ENCODE results near the gene SENP5. TPM values are rescaled to one million over a fixed set of nuclear protein-coding genes. Genes with fewer than 3 reads are reported as not detected.

Gene SENP5
- total and polyA plus RNA-seq, 9 of the 15 experiments (the other 6 are each of a cell fraction or from before 2014, with no cell fraction given), result 18.3 to 59.7 (median 35.8) TPM

DNA sequence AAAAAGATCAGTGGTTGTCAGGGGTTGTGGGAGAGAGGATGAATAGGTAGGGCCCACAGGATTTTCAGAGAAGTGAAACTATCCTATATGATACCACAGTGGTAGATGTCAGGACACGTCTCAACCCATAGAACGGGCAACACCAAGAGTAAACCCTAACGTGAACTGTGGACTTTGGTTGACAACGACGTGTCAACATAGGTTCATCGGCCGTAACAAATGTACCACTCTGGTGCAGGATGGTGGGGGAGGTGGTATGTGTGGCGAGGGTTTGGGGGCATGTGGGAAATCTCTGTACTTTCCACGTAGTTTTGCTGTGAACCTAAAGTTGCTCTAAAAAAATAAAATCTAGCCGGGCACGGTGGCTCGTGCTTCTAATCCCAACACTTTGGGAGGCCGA is 113.9 kb downstream of the SENP5 start (continued):
- TF ChIP-seq, protein P1, sequence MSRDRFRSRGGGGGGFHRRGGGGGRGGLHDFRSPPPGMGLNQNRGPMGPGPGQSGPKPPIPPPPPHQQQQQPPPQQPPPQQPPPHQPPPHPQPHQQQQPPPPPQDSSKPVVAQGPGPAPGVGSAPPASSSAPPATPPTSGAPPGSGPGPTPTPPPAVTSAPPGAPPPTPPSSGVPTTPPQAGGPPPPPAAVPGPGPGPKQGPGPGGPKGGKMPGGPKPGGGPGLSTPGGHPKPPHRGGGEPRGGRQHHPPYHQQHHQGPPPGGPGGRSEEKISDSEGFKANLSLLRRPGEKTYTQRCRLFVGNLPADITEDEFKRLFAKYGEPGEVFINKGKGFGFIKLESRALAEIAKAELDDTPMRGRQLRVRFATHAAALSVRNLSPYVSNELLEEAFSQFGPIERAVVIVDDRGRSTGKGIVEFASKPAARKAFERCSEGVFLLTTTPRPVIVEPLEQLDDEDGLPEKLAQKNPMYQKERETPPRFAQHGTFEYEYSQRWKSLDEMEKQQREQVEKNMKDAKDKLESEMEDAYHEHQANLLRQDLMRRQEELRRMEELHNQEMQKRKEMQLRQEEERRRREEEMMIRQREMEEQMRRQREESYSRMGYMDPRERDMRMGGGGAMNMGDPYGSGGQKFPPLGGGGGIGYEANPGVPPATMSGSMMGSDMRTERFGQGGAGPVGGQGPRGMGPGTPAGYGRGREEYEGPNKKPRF (IDR thresholded peaks at IDR 0.05; ENCODE audit: low read depth, low read length), result no peak
- TF ChIP-seq, protein P2, sequence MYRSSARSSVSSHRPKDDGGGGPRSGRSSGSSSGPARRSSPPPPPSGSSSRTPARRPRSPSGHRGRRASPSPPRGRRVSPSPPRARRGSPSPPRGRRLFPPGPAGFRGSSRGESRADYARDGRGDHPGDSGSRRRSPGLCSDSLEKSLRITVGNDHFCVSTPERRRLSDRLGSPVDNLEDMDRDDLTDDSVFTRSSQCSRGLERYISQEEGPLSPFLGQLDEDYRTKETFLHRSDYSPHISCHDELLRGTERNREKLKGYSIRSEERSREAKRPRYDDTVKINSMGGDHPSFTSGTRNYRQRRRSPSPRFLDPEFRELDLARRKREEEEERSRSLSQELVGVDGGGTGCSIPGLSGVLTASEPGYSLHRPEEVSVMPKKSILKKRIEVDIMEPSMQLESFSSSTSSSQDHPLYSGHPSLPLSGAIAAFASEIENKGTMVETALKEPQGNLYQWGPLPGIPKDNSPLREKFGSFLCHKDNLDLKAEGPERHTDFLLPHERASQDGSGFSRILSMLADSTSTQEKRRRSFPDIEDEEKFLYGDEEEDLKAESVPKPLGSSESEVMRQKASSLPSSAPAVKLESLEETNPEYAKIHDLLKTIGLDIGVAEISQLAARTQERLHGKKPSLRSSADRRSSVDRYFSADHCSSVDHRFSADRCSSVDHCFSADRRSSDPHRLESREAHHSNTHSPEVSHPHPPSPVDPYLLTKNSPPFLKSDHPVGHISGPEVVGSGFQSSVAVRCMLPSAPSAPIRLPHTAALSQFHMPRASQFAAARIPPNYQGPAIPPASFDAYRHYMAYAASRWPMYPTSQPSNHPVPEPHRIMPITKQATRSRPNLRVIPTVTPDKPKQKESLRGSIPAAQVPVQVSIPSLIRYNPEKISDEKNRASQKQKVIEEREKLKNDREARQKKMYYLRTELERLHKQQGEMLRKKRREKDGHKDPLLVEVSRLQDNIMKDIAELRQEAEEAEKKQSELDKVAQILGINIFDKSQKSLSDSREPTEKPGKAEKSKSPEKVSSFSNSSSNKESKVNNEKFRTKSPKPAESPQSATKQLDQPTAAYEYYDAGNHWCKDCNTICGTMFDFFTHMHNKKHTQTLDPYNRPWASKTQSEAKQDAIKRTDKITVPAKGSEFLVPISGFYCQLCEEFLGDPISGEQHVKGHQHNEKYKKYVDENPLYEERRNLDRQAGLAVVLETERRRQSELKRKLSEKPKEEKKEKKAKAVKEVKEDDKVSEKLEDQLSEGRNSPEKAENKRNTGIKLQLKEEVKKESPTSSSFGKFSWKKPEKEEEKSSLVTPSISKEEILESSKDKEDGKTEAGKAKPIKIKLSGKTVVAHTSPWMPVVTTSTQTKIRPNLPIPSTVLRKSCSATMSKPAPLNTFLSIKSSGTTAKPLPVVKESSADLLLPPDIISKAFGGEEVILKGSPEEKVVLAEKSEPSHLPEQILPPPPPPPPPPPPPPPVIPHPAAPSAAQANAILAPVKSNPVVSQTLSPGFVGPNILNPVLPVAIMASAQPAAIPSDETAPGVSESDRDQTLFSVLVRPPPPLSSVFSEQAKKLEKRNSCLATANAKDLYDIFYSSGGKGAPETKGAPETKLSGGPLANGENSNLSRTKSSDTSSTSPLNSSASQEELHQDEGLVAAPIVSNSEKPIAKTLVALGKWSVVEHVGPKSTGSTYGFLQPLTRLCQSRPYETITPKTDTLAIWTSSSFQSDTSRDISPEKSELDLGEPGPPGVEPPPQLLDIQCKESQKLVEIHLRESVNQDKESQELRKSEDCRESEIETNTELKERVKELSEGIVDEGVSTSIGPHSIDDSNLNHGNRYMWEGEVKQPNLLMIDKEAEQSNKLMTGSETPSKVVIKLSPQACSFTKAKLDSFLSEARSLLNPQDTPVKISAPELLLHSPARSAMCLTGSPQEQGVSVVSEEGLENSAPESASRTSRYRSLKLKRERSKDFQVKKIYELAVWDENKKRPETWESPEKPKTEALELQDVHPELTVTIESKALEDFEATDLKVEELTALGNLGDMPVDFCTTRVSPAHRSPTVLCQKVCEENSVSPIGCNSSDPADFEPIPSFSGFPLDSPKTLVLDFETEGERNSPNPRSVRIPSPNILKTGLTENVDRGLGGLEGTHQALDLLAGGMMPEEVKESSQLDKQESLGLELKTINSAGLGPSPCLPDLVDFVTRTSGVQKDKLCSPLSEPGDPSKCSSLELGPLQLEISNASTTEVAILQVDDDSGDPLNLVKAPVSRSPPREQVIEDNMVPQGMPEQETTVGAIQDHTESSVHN (IDR thresholded peaks at IDR 0.05; ENCODE audit: borderline replicate concordance in 1 of 2, low read depth in 1 of 2), result no peak
- TF ChIP-seq, protein P3, sequence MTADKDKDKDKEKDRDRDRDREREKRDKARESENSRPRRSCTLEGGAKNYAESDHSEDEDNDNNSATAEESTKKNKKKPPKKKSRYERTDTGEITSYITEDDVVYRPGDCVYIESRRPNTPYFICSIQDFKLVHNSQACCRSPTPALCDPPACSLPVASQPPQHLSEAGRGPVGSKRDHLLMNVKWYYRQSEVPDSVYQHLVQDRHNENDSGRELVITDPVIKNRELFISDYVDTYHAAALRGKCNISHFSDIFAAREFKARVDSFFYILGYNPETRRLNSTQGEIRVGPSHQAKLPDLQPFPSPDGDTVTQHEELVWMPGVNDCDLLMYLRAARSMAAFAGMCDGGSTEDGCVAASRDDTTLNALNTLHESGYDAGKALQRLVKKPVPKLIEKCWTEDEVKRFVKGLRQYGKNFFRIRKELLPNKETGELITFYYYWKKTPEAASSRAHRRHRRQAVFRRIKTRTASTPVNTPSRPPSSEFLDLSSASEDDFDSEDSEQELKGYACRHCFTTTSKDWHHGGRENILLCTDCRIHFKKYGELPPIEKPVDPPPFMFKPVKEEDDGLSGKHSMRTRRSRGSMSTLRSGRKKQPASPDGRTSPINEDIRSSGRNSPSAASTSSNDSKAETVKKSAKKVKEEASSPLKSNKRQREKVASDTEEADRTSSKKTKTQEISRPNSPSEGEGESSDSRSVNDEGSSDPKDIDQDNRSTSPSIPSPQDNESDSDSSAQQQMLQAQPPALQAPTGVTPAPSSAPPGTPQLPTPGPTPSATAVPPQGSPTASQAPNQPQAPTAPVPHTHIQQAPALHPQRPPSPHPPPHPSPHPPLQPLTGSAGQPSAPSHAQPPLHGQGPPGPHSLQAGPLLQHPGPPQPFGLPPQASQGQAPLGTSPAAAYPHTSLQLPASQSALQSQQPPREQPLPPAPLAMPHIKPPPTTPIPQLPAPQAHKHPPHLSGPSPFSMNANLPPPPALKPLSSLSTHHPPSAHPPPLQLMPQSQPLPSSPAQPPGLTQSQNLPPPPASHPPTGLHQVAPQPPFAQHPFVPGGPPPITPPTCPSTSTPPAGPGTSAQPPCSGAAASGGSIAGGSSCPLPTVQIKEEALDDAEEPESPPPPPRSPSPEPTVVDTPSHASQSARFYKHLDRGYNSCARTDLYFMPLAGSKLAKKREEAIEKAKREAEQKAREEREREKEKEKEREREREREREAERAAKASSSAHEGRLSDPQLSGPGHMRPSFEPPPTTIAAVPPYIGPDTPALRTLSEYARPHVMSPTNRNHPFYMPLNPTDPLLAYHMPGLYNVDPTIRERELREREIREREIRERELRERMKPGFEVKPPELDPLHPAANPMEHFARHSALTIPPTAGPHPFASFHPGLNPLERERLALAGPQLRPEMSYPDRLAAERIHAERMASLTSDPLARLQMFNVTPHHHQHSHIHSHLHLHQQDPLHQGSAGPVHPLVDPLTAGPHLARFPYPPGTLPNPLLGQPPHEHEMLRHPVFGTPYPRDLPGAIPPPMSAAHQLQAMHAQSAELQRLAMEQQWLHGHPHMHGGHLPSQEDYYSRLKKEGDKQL (CRISPR knock-in tag; IDR thresholded peaks at IDR 0.05; ENCODE audit: borderline replicate concordance), result no peak

All from K562 (cell line).